Mesendoderm (in vitro differentiated cells): ENCODE measurements around the gene SAYSD1.
A peak's percentile ranks its signal among the peaks of the same experiment; 100 is the strongest.

Source experiments
- DNase-seq: peaks from one replicate; pipeline ENCODE4 v3.0.0; 2013
- H2AK5ac ChIP-seq: 2 replicates; pipeline ENCODE4 v1.6.1; 2013; ENCODE audit warnings: low read length, inconsistent platforms
- H2BK120ac ChIP-seq: 2 replicates; pipeline ENCODE4 v1.6.1; 2013; ENCODE audit warnings: low read depth, mild to moderate bottlenecking, low read length, moderate library complexity, mixed read lengths
- H2BK15ac ChIP-seq: replicated peaks from 2 replicates; pipeline ENCODE4 v1.6.1; 2013; ENCODE audit warnings: low read depth, mild to moderate bottlenecking, moderate library complexity
- H2BK5ac ChIP-seq: 2 replicates; pipeline ENCODE4 v1.6.1; 2013; ENCODE audit warnings: low read length, inconsistent platforms
- H3K18ac ChIP-seq: 2 replicates; pipeline ENCODE4 v1.6.1; 2013; ENCODE audit warnings: mild to moderate bottlenecking, low read length, mixed read lengths
- H3K23ac ChIP-seq: one replicate; pipeline ENCODE4 v1.6.1; 2013; ENCODE audit warnings: low read length
- H3K27ac ChIP-seq: 2 replicates; pipeline ENCODE4 v1.5.1; 2013; ENCODE audit warnings: low read depth, mild to moderate bottlenecking, inconsistent platforms, low read length, moderate library complexity
- H3K27me3 ChIP-seq: 2 replicates; pipeline ENCODE4 v1.6.1; 2013; ENCODE audit warnings: low read length, control low read depth, mild to moderate bottlenecking, inconsistent platforms; ENCODE audit not compliant: insufficient read depth, poor library complexity
- H3K36me3 ChIP-seq: 2 replicates; pipeline ENCODE4 v1.6.1; 2013; ENCODE audit warnings: low read length, inconsistent platforms; ENCODE audit not compliant: control insufficient read depth, insufficient read depth
- H3K4ac ChIP-seq: one replicate; pipeline ENCODE4 v1.6.1; 2013; ENCODE audit warnings: low read depth, mild to moderate bottlenecking, low read length, moderate library complexity
- H3K4me1 ChIP-seq: 2 replicates; pipeline ENCODE4 v1.6.1; 2013; ENCODE audit warnings: low read depth, low read length, inconsistent platforms; ENCODE audit not compliant: control insufficient read depth
- H3K4me2 ChIP-seq: 2 replicates; pipeline ENCODE4 v1.6.1; 2013; ENCODE audit warnings: low read length
- H3K4me3 ChIP-seq: 2 replicates; pipeline ENCODE4 v1.5.1; 2013; ENCODE audit warnings: mild to moderate bottlenecking, low read length
- H3K56ac ChIP-seq: one replicate; pipeline ENCODE4 v1.6.1; 2013; ENCODE audit warnings: low read length
- H3K79me1 ChIP-seq: 2 replicates; pipeline ENCODE4 v1.6.1; 2013; ENCODE audit warnings: low read length, inconsistent platforms
- H3K79me2 ChIP-seq: 2 replicates; pipeline ENCODE4 v1.6.1; 2013; ENCODE audit warnings: mild to moderate bottlenecking, low read length; ENCODE audit not compliant: control insufficient read depth, insufficient read depth
- H3K9ac ChIP-seq: 2 replicates; pipeline ENCODE4 v1.6.1; 2013; ENCODE audit warnings: low read length, inconsistent platforms
- H4K5ac ChIP-seq: one replicate; pipeline ENCODE4 v1.6.1; 2013; ENCODE audit warnings: low read length
- H4K8ac ChIP-seq: one replicate; pipeline ENCODE4 v1.6.1; 2013; ENCODE audit warnings: low read depth, mild to moderate bottlenecking, control low read depth, low read length, moderate library complexity
- WGBS: extraction: QIAGEN DNeasy Blood & Tissue Kit; methylation state at CpG from one replicate; pipeline ENCODE4 v1.1.7; 2013; ENCODE audit warnings: low lambda C conversion rate, missing lambda C conversion rate; ENCODE audit not compliant: insufficient coverage; ENCODE audit errors: extremely low coverage; 5-methylcytosine and 5-hydroxymethylcytosine counted together

SAYSD1 gene

DNA sequence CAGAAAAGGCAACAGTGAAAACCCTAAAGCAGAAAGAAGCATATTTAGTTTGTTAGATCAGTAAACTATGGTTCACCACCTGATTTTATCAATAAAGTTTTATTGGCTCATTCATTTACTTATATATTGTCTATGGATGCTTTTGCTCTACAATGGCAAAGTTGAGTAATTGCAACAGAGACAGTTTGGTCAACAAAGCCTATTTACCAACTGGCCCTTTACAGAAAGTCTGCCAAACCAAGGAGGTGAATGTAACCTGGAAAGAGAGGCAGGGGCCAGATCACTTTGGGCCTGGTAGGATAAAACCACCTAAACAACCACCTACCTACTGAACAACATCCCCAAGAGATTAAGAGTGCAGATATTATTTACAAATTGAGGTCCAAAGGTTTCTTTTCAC lies 19.4 kb downstream of the SAYSD1 start:
- no peak overlapping the region for H3K4ac ChIP-seq
- H3K56ac ChIP-seq = no peak overlapping the region
- no peak for DNase-seq
- no peaks in the 10 kb centered on the region for H3K36me3 ChIP-seq
- no peak overlapping the region for H3K4me3 ChIP-seq
- H4K5ac ChIP-seq = no peak overlapping the region
- no peak overlapping the region for H3K18ac ChIP-seq
- H4K8ac ChIP-seq = no peak overlapping the region
- H3K27ac ChIP-seq = no peak overlapping the region
- no peak overlapping the region for H2AK5ac ChIP-seq
- no peaks in the 10 kb centered on the region for H3K4me1 ChIP-seq
- H3K79me1 ChIP-seq = no peaks in the 10 kb centered on the region
- no peak overlapping the region for H3K4me2 ChIP-seq
- H3K9ac ChIP-seq = no peak overlapping the region
- H2BK120ac ChIP-seq = no peak overlapping the region
- no peaks in the 10 kb centered on the region for H3K27me3 ChIP-seq
- no peak overlapping the region for H2BK15ac ChIP-seq
- H3K79me2 ChIP-seq = no peaks in the 10 kb centered on the region
- no peak overlapping the region for H2BK5ac ChIP-seq
- no peak overlapping the region for H3K23ac ChIP-seq

DNA sequence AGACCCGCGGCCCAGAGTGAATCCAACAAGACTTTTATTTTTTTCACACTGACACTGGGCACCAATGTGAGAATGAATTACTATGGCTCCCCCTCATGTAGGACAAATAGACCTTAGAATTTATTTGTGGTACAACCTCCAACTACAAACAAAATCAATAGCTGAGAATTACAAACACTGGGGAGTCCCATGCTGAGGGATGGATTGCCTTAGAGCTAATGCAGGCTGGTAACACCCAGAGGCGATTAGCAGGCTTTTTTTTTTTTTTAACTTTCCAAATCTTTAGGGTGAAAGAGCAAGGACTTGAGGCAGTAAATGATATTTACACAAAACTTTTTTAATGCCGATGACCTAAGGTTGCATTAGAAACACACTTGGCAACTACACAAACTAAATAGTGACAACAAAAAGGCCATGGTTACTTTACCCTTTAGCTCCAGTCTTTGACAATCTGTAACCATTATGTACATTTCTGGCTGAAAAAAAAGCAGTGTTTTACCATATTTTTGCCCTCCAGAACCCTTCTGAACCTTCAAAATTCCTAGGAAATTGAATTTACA lies 21.8 kb downstream of the SAYSD1 start:
- Histone ChIP-seq H2BK120ac (no peak overlapping the region), H3K4me1 (peaks cover 3% of the 10 kb centered on the region), H3K4me2 (no peak overlapping the region), H2BK5ac (no peak overlapping the region), H2AK5ac (no peak overlapping the region), H2BK15ac (no peak overlapping the region), H3K23ac (no peak overlapping the region), H3K56ac (no peak overlapping the region), H3K4me3 (no peak overlapping the region), H3K27me3 (no peaks in the 10 kb centered on the region), H3K36me3 (no peaks in the 10 kb centered on the region), H3K27ac (no peak overlapping the region), H4K8ac (no peak overlapping the region), H3K79me1 (no peaks in the 10 kb centered on the region), H3K9ac (no peak overlapping the region), H4K5ac (no peak overlapping the region), H3K4ac (no peak overlapping the region), H3K79me2 (no peaks in the 10 kb centered on the region), H3K18ac (no peak overlapping the region)
- no peak for DNase-seq
- WGBS = no CpG with 5 or more reads among the region's 4 CpGs

- Histone ChIP-seq H3K27me3 (no peaks in the 10 kb centered on the region), H3K18ac (no peak overlapping the region), H3K23ac (no peak overlapping the region), H3K79me2 (no peaks in the 10 kb centered on the region), H2BK5ac (no peak overlapping the region), H3K4me1 (peaks cover 3% of the 10 kb centered on the region), H3K4me3 (no peak overlapping the region), H3K27ac (no peak overlapping the region), H2AK5ac (no peak overlapping the region), H4K8ac (no peak overlapping the region), H3K4me2 (no peak overlapping the region), H3K4ac (no peak overlapping the region), H3K36me3 (no peaks in the 10 kb centered on the region), H2BK120ac (no peak overlapping the region), H3K9ac (no peak overlapping the region), H3K79me1 (no peaks in the 10 kb centered on the region), H3K56ac (no peak overlapping the region), H4K5ac (no peak overlapping the region), H2BK15ac (no peak overlapping the region)
- peak; percentile 86 for DNase-seq
- WGBS = no CpG with 5 or more reads among the region's 1 CpG
These were observed 22.9 kb downstream of the SAYSD1 start for GRCh38 chr6:39092124-39092523.

GRCh38 chr6:39091220-39091619 lies 23.8 kb downstream of the SAYSD1 start:
- Histone ChIP-seq H3K79me2 (no peaks in the 10 kb centered on the region), H2BK120ac (no peak overlapping the region), H3K4ac (no peak overlapping the region), H3K79me1 (no peaks in the 10 kb centered on the region), H2BK15ac (no peak overlapping the region), H4K5ac (no peak overlapping the region), H3K27ac (no peak overlapping the region), H3K4me1 (peaks cover 3% of the 10 kb centered on the region), H3K4me3 (no peak overlapping the region), H3K36me3 (no peaks in the 10 kb centered on the region), H3K23ac (no peak overlapping the region), H3K27me3 (no peaks in the 10 kb centered on the region), H4K8ac (no peak overlapping the region), H3K56ac (no peak overlapping the region), H3K4me2 (no peak overlapping the region), H3K9ac (no peak overlapping the region), H2AK5ac (no peak overlapping the region), H2BK5ac (no peak overlapping the region), H3K18ac (no peak overlapping the region)
- no peak for DNase-seq
- WGBS = no CpG with 5 or more reads among the region's 7 CpGs

- H3K27ac ChIP-seq = no peak overlapping the region
- H3K79me1 ChIP-seq = no peaks in the 10 kb centered on the region
- DNase-seq = no peak
- no peak overlapping the region for H3K4ac ChIP-seq
- no peaks in the 10 kb centered on the region for H3K79me2 ChIP-seq
- no peak overlapping the region for H3K4me3 ChIP-seq
- no peak overlapping the region for H3K18ac ChIP-seq
- peaks cover 3% of the 10 kb centered on the region for H3K4me1 ChIP-seq
- H2AK5ac ChIP-seq = no peak overlapping the region
- no peaks in the 10 kb centered on the region for H3K27me3 ChIP-seq
- H3K23ac ChIP-seq = no peak overlapping the region
- WGBS = no CpG with 5 or more reads among the region's 4 CpGs
- H3K56ac ChIP-seq = no peak overlapping the region
- H2BK15ac ChIP-seq = no peak overlapping the region
- no peak overlapping the region for H3K4me2 ChIP-seq
- no peak overlapping the region for H4K5ac ChIP-seq
- H4K8ac ChIP-seq = no peak overlapping the region
- H2BK120ac ChIP-seq = no peak overlapping the region
- no peak overlapping the region for H2BK5ac ChIP-seq
- no peak overlapping the region for H3K9ac ChIP-seq
- H3K36me3 ChIP-seq = no peaks in the 10 kb centered on the region
These were observed 24.9 kb downstream of the SAYSD1 start for GRCh38 chr6:39090036-39090435.

GRCh38 chr6:39088331-39088730 lies 26.7 kb downstream of the SAYSD1 start:
- Histone ChIP-seq H3K4ac (no peak overlapping the region), H2AK5ac (no peak overlapping the region), H3K23ac (no peak overlapping the region), H3K4me1 (peaks cover 3% of the 10 kb centered on the region), H3K18ac (no peak overlapping the region), H3K4me2 (no peak overlapping the region), H3K9ac (no peak overlapping the region), H2BK5ac (no peak overlapping the region), H3K27ac (no peak overlapping the region), H3K56ac (no peak overlapping the region), H4K8ac (no peak overlapping the region), H3K79me1 (no peaks in the 10 kb centered on the region), H3K27me3 (no peaks in the 10 kb centered on the region), H3K4me3 (no peak overlapping the region), H4K5ac (no peak overlapping the region), H3K79me2 (no peaks in the 10 kb centered on the region), H2BK120ac (no peak overlapping the region), H3K36me3 (no peaks in the 10 kb centered on the region), H2BK15ac (no peak overlapping the region)
- peak; percentile 92 for DNase-seq
- WGBS = no CpG with 5 or more reads among the region's 4 CpGs
